ENCODE measurements around the gene P2RX6.

P2RX6 gene

DNA sequence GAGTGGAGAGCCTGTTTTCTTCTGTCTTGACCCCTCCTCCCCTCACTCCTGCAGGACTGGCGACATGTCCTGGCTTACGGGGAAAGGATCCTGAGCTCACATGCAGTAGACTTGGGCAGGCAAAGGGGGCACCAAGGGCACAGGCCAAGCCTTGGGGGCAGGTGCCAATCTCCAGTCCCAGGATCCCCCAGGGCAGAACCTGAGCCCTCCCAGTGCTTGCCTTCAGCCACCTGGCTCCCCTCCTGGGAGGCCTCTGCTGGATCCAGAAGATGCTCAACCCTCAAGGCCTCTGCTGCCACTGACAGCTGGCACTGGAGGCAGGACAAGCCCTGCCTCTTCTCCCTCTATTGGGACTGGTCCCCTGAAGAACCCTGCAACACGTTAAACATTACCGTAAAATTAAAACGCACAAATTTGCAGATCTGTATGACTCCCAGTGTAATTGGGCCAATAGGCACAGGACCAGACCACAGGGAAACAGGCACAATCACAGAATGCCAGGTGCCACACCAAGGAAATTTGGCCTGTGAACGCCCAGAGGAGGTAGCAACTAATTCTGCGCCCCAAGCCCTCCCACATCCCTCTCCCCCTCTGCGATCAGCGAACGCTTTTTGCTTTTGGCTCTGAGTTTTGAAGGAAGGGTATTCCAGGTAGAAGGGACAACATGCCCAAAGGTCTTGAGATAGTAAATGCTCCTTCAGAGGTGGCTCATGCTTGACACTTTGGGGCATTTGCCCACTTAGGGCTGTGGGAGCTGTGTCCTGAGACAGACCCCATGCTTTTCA, 33.8 kb upstream of the P2RX6 start:
- no peak for DNase-seq (ENCODE audit: insufficient read length, low spot score)

GRCh38 chr22:20981787-20982562, 33.0 kb upstream of the P2RX6 start, which contains the start of gene LZTR1:
Gene LZTR1 (plus strand): TSS chr22:20982297. CDS start chr22:20982372, 75 bp downstream.
- TF ChIP-seq CTCF (IDR thresholded peaks at IDR 0.05; ENCODE audit: insufficient read depth, missing control alignments) = peak; percentile 49
- FAIRE-seq (no peak), DNase-seq (ENCODE audit: insufficient read length, low spot score) (peak; percentile 85)

More for the DNA sequence above, 33.8 kb upstream of the P2RX6 start:
- no peak for FAIRE-seq
- TF ChIP-seq CTCF (IDR thresholded peaks at IDR 0.05; ENCODE audit: insufficient read depth, missing control alignments) = no peak

DNA sequence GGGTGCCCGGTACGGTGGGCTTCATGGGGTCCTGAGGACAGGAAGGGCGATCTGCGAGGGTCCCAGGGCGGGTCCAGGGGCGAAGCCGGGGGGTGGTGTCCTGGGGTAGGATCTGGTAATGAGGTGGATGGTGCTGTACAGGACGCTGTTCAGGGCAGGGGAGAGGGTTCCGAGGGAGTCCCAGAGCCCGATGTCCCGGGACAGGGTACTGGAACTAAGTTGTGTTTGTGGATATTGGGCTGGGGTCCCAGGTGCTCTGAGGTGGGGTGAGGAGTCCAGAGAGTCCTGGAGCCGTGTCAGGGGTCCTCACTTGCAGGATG, 32.4 kb upstream of the P2RX6 start:
- FAIRE-seq (no peak), DNase-seq (ENCODE audit: insufficient read length, low spot score) (no peak)
- no peak for TF ChIP-seq CTCF (IDR thresholded peaks at IDR 0.05; ENCODE audit: insufficient read depth, missing control alignments)

DNA sequence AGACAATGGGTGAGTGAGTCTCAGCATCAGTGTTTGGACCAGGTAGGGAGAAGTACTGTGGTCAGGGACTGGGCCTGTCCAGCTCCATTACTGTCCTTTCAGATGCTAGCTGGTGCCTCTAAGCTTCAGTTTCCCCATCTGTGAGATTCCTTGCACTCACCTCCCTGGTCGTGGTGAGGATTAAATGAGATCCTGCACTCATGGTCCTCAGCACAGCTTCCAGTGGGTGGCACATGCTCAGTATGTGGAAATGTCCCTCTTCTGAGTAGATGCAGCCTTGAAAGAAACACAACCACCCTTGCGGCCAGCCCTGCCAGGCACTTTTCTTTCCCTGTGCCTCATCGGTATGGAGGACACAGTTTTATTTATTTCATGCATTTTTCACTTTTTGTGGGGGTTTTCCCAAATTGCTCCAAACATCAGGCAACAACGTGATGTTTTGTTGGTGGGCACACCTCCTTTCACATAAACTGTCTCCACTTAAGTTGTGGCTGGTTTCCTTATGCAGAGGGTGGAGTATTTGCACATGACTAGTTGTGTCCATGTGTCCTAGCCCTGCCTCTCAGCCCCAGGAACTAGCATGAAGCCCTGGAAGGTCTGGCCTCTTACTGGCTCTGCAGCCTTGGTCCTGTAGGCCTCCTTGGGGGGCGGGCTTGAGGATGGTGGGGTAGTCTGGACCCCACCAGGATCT, 31.7 kb upstream of the P2RX6 start:
- FAIRE-seq (no peak), DNase-seq (ENCODE audit: insufficient read length, low spot score) (no peak)
- TF ChIP-seq CTCF (IDR thresholded peaks at IDR 0.05; ENCODE audit: insufficient read depth, missing control alignments) = no peak

DNA sequence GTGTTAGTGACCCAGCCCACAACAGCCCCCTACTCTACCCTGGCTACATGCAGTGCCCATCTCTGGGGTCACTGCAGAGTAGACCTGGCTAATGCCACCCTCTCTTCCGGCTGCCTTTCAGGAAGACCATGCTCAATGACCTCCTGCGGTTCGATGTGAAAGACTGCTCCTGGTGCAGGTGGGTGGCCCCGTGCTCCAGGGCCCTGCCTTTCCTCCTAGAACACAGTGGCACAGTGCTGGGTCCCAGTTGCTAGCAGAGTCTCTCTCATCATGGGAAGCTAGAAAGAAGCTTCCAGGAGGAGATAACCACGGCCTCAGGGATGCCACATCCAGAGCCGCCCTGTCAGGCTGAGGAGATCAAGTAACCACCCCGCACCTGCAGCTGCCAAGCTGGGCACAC, 29.2 kb upstream of the P2RX6 start:
- FAIRE-seq (no peak), DNase-seq (ENCODE audit: insufficient read length, low spot score) (no peak)
- no peak for TF ChIP-seq CTCF (IDR thresholded peaks at IDR 0.05; ENCODE audit: insufficient read depth, missing control alignments)

DNA sequence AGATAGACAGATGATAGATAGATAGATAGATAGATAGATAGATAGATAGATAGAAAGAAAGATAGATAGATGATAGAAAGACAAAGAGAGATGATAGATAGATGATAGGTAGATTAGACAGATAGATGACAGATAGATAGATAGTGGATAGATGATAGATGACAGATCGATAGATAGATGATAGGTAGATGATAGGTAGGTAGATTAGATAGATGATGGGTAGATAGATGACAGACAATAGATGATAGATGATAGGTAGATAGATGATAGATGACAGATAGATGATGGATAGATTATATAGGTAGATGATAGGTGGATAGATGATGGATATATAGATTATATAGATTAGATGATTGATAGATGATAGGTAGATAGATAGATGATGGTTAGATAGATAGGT, 28.6 kb upstream of the P2RX6 start:
- TF ChIP-seq CTCF (IDR thresholded peaks at IDR 0.05; ENCODE audit: insufficient read depth, missing control alignments) = no peak
- no peak for DNase-seq (ENCODE audit: insufficient read length, low spot score)
- FAIRE-seq = no peak

Measured in D721Med (cell line).